ENCODE measurements around the gene SFSWAP. TPM values are rescaled to one million over a fixed set of nuclear protein-coding genes. Genes with fewer than 3 reads are reported as not detected.

Gene SFSWAP
- total and polyA plus RNA-seq, 2 of the 13 experiments (the other 11 are each of a cell fraction or from before 2014, with no cell fraction given) = 17.1 to 27.7 TPM

- Histone ChIP-seq H3K4me1 (ENCODE audit: insufficient read depth, low read length) (no peaks in the 10 kb centered on the region), H4K20me1 (ENCODE audit: insufficient read depth, low read length) (no peaks in the 10 kb centered on the region), H3K27me3 (ENCODE audit: control insufficient read depth in 1 of 2, insufficient read depth in 2 of 2, low read length in 2 of 2) (no peaks in the 10 kb centered on the region), H3K27ac (ENCODE audit: extremely low read length, insufficient read depth, low read length) (no peak overlapping the region), H3K9me3 (ENCODE audit: low read length) (no peaks in the 10 kb centered on the region), H2AFZ (ENCODE audit: low read length) (no peak overlapping the region), H3K36me3 (replicated peaks in 1 of 2; ENCODE audit: control insufficient read depth in 1 of 2, insufficient read depth in 2 of 2, low read length in 2 of 2) (peaks cover 27 to 86% of the 10 kb centered on the region in 2 experiments), H3K9ac (ENCODE audit: insufficient read depth, low read depth, low read length) (no peak overlapping the region), H3K4me3 (replicated peaks in 1 of 3; ENCODE audit: insufficient read depth in 1 of 3, low read depth in 2 of 3, low read length in 3 of 3) (no peak overlapping the region), H3K4me2 (ENCODE audit: low read depth, low read length) (no peak overlapping the region), H3K79me2 (ENCODE audit: insufficient read depth, low read length) (peaks cover 5% of the 10 kb centered on the region)
- over 99% methylated on average over 11 of the region's 11 CpGs for WGBS (ENCODE audit: low lambda C conversion rate)
- TF ChIP-seq RERE (CRISPR knock-in tag; IDR thresholded peaks at IDR 0.05; ENCODE audit: low read depth) (no peak), ZNF670 (CRISPR knock-in tag; IDR thresholded peaks at IDR 0.05; ENCODE audit: borderline replicate concordance) (no peak), SETDB1 (CRISPR knock-in tag; IDR thresholded peaks at IDR 0.05; ENCODE audit: borderline replicate concordance) (no peak), BCL6 (CRISPR knock-in tag; IDR thresholded peaks at IDR 0.05) (no peak), ZNF207 (IDR thresholded peaks at IDR 0.05; ENCODE audit: borderline replicate concordance) (no peak), ZNF281 (CRISPR knock-in tag; IDR thresholded peaks at IDR 0.05; ENCODE audit: borderline replicate concordance) (no peak), ZNF556 (CRISPR knock-in tag; IDR thresholded peaks at IDR 0.05; ENCODE audit: borderline replicate concordance) (no peak), ARHGAP35 (CRISPR knock-in tag; IDR thresholded peaks at IDR 0.05; ENCODE audit: borderline replicate concordance) (no peak), BRF2 (CRISPR knock-in tag; IDR thresholded peaks at IDR 0.05) (no peak), CBX2 (IDR thresholded peaks at IDR 0.05; ENCODE audit: low read depth, low read length) (no peak), CBX2 (CRISPR knock-in tag; IDR thresholded peaks at IDR 0.05; ENCODE audit: low read depth) (no peak)
- in situ Hi-C loops (cut with HindIII; ENCODE audit: extremely low pct_ligation_motif_present, low pct_unique_long_range_greater_than_20kb) = no loop called here
- ChIA-PET CTCF (ENCODE audit: low intra/inter-chr PET ratio, low total read pairs) (no interaction called here), POLR2A (no interaction called here)
- intact Hi-C loops (cut with micrococcal nuclease; ENCODE audit: unreplicated experiment) = no loop called here
- FAIRE-seq (no peak), DNase-seq (ENCODE audit: low spot score) (no peak), ATAC-seq (no peak)
- no TSS peak for BruUV-seq (replicated peaks)
Observed at GRCh38 chr12:131725503-131725902, 14.6 kb downstream of the SFSWAP start.
